ENCODE data around the gene MAMDC2.

MAMDC2 gene

DNA sequence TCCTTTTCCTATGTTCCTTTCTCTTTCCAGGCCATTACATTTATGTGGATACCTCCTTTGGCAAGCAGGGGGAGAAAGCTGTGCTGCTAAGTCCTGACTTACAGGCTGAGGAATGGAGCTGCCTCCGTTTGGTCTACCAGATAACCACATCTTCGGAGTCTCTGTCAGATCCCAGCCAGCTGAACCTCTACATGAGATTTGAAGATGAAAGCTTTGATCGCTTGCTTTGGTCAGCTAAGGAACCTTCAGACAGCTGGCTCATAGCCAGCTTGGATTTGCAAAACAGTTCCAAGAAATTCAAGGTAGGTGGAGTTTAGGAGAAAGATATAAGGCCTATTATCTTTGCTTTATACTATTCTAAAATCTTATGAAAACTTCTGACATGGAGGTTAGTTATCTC is 64.5 kb downstream of the MAMDC2 start:
- no peak for TF ChIP-seq MYC (IDR thresholded peaks at IDR 0.05; ENCODE audit: low read depth, low read length)
- TF ChIP-seq, protein P1, sequence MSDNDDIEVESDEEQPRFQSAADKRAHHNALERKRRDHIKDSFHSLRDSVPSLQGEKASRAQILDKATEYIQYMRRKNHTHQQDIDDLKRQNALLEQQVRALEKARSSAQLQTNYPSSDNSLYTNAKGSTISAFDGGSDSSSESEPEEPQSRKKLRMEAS (IDR thresholded peaks at IDR 0.05; ENCODE audit: low read depth, low read length), result no peak
- TF ChIP-seq, protein P2, sequence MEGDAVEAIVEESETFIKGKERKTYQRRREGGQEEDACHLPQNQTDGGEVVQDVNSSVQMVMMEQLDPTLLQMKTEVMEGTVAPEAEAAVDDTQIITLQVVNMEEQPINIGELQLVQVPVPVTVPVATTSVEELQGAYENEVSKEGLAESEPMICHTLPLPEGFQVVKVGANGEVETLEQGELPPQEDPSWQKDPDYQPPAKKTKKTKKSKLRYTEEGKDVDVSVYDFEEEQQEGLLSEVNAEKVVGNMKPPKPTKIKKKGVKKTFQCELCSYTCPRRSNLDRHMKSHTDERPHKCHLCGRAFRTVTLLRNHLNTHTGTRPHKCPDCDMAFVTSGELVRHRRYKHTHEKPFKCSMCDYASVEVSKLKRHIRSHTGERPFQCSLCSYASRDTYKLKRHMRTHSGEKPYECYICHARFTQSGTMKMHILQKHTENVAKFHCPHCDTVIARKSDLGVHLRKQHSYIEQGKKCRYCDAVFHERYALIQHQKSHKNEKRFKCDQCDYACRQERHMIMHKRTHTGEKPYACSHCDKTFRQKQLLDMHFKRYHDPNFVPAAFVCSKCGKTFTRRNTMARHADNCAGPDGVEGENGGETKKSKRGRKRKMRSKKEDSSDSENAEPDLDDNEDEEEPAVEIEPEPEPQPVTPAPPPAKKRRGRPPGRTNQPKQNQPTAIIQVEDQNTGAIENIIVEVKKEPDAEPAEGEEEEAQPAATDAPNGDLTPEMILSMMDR (IDR thresholded peaks at IDR 0.05; ENCODE audit: low read depth, low read length), result no peak
- no peak for TF ChIP-seq POLR2A (IDR thresholded peaks at IDR 0.05; ENCODE audit: extremely low read depth, insufficient read length)
- no peak overlapping the region for H3K4me3 ChIP-seq (ENCODE audit: low read depth, low read length)
- no peak for DNase-seq (ENCODE audit: low read depth)

DNA sequence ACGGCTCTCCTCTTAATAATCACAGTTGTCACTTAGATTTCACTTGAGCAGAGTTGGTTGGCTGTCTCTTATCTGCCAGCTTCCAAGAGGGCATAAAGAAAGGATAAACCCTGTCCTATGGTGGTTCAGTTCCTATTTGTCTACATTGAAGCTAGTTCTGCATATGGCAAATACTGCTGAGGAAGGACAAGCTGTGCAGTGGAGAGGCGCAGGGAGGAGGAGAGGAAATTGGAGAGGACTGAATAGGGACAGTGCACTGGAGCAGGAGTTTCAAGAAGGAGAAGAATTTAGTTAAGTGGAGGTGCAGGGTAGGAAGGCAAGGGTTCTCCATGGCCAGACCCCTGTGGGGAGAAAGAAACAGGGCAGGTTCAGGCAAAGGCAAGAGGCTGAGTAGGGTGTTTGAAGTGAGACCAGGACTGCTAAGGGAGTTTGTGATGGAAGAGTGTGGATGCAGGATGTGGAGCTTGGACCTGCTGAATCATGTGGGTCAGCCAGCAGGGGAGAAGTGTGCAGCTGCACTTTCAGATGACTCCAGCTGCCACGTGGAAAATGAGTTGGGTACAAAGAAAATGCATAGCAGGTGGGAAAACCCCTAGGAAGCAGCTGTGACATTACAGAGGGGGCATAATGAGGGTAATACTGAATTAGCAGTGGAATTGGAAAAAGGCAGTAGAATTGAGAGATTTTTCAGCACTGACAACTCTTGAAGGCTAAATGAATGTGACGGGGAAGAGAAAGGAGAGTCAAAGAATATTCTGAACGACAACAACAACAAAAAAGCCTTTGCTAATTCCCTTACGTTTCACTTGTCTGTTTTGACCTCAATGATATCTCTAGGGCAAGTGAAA is 66.8 kb downstream of the MAMDC2 start:
- TF ChIP-seq, protein P1 (IDR thresholded peaks at IDR 0.05; ENCODE audit: low read depth, low read length), result no peak
- no peak for TF ChIP-seq POLR2A (IDR thresholded peaks at IDR 0.05; ENCODE audit: extremely low read depth, insufficient read length)
- TF ChIP-seq MYC (IDR thresholded peaks at IDR 0.05; ENCODE audit: low read depth, low read length), result no peak
- TF ChIP-seq, protein P2 (IDR thresholded peaks at IDR 0.05; ENCODE audit: low read depth, low read length), result no peak
- DNase-seq (ENCODE audit: low read depth), result no peak

DNA sequence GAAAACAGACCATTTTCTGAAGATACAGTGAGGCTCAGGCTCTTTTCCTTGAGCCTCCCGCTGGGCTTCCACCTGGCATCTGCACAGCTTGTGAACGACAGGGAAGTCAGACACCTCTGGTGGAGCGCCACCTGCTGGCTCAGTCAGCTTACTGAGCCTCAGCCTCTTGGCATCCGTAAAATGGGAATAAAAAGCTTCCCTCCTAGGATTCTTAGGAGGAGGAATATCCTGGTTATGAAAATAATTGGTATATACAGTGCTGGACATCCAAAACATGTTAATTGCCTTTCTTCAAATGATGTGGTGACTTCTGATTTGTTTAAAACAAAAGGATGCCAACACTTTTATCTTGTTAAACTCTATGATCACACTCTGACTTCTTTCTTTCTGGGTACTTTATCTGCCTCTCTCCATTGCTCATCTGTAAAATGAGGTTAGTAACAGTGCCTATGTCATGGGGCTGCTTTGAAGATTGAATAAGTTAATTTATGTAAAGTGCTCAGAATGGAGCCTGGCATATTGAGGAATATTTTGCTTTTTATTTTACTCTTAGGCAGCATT is 67.5 kb downstream of the MAMDC2 start:
- DNase-seq (ENCODE audit: low read depth), result peak; percentile 38
- H3K4me3 ChIP-seq (ENCODE audit: low read depth, low read length), result no peak overlapping the region
- no peak for TF ChIP-seq MYC (IDR thresholded peaks at IDR 0.05; ENCODE audit: low read depth, low read length)
- TF ChIP-seq, protein P2 (IDR thresholded peaks at IDR 0.05; ENCODE audit: low read depth, low read length), result peak; percentile 67

More for the DNA sequence above, 66.8 kb downstream of the MAMDC2 start:
- no peak overlapping the region for H3K4me3 ChIP-seq (ENCODE audit: low read depth, low read length)

DNA sequence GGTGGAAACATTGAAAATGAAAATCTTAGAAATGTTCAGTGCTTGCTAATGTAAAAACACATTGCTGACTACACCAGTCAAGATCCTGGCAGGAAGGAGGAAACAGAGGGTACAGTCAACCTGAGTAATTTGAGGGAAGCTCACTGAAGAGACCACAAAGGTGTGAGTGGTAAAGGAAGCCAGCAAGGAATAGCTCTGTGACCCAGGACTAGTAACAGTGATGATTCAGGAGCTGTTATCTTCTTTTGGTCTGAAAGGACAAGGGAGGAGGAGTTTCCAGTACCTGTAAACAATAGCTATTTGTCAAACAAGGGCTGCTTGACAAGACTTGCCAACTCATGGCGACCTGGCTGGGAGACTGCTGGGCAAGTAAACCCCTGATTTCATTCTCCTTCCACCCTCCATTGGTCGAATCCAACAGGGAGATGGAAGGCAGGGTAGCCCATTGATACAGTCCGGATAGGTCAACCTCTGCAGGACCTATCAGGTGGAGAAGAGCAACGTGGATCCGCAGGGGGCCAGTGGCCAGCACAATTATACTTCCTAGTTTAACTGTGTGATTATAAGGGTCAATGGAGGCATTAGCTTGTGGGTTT is 68.1 kb downstream of the MAMDC2 start:
- no peak for DNase-seq (ENCODE audit: low read depth)
- H3K4me3 ChIP-seq (ENCODE audit: low read depth, low read length), result no peak overlapping the region
- TF ChIP-seq MYC (IDR thresholded peaks at IDR 0.05; ENCODE audit: low read depth, low read length) (no peak), POLR2A (IDR thresholded peaks at IDR 0.05; ENCODE audit: extremely low read depth, insufficient read length) (no peak)
- TF ChIP-seq, protein P2 (IDR thresholded peaks at IDR 0.05; ENCODE audit: low read depth, low read length), result no peak
- TF ChIP-seq, protein P1 (IDR thresholded peaks at IDR 0.05; ENCODE audit: low read depth, low read length), result no peak

DNA sequence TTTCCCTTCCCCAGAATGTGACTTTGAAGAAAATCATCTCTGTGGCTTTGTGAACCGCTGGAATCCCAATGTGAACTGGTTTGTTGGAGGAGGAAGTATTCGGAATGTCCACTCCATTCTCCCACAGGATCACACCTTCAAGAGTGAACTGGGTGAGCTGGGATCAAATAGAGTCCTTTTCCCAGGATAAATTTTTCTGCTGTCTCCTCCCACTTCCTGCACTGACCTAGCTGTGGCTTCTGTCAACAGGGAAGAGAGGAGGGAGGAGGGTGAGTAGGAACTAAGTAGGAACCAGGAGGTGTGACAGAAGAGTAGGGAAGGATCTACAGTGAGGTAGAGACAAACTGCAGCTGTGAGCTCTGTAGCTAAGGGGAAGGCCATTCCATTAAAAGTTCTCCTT is 69.3 kb downstream of the MAMDC2 start:
- TF ChIP-seq, protein P2 (IDR thresholded peaks at IDR 0.05; ENCODE audit: low read depth, low read length), result no peak
- TF ChIP-seq POLR2A (IDR thresholded peaks at IDR 0.05; ENCODE audit: extremely low read depth, insufficient read length) (no peak), MYC (IDR thresholded peaks at IDR 0.05; ENCODE audit: low read depth, low read length) (no peak)
- TF ChIP-seq, protein P1 (IDR thresholded peaks at IDR 0.05; ENCODE audit: low read depth, low read length), result no peak
- DNase-seq (ENCODE audit: low read depth), result no peak
- H3K4me3 ChIP-seq (ENCODE audit: low read depth, low read length), result no peak overlapping the region

Measured in NB4 (cell line).